GM12892 (cell line): ENCODE measurements around the gene DLG3.

Experiments
- POLR2A ChIP-seq: IDR thresholded peaks from 2 replicates; pipeline ENCODE4 v1.6.1; 2011; ENCODE audit warnings: low read depth, low read length, control low read depth
- POLR2AphosphoS5 ChIP-seq: IDR thresholded peaks from 2 replicates; pipeline ENCODE4 v1.6.1; 2011; ENCODE audit warnings: low read depth, low read length, control low read depth

DNA sequence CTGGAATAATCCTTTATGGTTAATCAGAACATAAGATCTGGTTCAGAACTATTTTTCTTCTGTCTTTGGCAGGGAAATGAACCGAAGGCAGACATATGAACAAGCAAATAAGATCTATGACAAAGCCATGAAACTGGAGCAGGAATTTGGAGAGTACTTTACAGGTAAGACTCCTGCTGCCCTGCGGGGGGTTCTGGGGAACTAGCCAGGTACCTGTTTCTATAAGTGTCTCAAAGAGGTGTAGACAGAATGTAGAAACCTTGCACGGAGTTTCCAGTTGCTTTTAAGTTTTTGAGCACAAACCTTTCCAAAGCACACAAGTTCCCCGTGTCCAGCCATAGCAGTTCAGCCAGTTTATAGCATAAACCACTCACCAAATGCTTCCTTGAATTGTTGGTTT lies 56.2 kb downstream of the DLG3 start:
- TF ChIP-seq POLR2A (no peak), POLR2AphosphoS5 (no peak)
